ENCODE measurements around the gene CTIF.

CTIF gene

DNA sequence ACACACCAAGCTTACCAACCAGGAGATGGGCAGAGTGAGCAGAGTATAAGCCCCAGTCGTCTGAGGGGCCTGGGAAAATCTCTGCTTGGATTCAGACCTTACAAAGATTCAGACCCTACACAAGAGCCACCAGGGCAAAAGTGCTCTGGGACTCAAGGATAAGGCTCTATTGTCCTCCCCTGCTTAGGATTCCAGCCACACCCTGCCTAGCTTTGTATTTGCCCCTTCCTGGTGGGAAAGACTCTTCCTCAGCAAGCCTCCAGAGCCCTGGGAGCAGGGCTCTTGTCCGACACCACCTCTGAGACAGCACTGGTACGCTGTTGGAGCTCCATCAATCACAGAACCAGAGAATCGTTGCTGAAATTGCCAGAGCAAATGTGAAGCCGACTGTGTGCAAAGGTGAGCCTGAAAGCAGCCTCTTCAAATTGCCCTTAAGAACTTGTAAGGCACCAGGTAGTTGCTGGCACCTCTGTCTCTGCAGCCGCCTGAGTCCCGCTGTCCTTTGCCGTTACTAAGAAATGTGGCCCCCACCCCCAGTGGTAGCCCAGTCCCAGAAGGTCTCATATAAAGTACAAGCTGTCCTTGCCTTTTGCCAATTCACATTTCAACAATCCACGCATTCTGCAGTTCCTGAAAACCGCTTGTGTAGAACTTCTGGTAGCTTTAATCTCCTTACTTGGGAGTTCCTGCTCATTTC, 148.7 kb downstream of the CTIF start:
- DNase-seq (ENCODE audit: low spot score) = no peak
- TF ChIP-seq, protein P1, sequence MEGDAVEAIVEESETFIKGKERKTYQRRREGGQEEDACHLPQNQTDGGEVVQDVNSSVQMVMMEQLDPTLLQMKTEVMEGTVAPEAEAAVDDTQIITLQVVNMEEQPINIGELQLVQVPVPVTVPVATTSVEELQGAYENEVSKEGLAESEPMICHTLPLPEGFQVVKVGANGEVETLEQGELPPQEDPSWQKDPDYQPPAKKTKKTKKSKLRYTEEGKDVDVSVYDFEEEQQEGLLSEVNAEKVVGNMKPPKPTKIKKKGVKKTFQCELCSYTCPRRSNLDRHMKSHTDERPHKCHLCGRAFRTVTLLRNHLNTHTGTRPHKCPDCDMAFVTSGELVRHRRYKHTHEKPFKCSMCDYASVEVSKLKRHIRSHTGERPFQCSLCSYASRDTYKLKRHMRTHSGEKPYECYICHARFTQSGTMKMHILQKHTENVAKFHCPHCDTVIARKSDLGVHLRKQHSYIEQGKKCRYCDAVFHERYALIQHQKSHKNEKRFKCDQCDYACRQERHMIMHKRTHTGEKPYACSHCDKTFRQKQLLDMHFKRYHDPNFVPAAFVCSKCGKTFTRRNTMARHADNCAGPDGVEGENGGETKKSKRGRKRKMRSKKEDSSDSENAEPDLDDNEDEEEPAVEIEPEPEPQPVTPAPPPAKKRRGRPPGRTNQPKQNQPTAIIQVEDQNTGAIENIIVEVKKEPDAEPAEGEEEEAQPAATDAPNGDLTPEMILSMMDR (IDR thresholded peaks at IDR 0.05; ENCODE audit: extremely low read depth, missing control alignments) = no peak

DNA sequence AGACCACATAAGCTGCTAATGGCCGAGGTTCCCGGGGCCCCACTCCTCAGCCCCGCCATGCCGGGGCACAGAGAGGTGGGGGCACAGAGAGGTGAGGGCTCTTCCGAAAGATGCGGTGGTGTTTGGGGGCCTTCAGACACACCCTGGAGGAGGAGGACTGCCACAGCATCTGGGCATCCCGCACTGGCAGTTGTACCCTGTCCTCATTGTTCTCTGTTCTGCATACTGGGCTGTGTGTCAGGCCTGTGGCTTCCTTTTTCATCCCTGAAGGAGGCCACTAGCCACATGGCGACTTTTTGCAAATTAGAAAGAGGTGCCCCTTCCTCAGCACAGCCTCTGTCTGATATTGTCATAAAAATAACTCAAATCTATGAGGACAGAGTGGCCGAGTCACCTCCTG, 150.1 kb downstream of the CTIF start:
- TF ChIP-seq, protein P1 (IDR thresholded peaks at IDR 0.05; ENCODE audit: extremely low read depth, missing control alignments) = no peak

DNA sequence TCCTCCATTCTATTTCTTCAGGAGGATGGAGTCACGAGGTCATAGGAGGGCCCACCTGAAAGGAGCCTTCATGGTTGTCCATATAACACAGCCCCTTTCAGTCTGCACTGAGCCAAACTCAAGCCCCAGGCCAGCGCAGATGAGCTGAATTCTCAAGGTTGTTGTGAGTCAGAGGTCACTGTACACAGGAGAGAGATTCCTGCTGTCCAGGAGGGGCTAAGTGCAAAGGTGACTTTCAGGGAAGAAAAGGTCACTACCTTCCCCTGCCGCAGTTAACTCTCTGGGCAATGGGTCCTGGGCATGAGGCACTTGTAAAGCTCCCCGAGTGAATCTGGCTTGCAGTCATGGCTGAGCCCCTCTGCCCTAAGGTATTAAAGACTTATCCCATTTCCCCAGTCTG, 150.7 kb downstream of the CTIF start:
- TF ChIP-seq, protein P1 (IDR thresholded peaks at IDR 0.05; ENCODE audit: extremely low read depth, missing control alignments) = no peak
- DNase-seq (ENCODE audit: low spot score) = no peak

More for the DNA sequence above, 150.1 kb downstream of the CTIF start:
- DNase-seq (ENCODE audit: low spot score) = no peak

DNA sequence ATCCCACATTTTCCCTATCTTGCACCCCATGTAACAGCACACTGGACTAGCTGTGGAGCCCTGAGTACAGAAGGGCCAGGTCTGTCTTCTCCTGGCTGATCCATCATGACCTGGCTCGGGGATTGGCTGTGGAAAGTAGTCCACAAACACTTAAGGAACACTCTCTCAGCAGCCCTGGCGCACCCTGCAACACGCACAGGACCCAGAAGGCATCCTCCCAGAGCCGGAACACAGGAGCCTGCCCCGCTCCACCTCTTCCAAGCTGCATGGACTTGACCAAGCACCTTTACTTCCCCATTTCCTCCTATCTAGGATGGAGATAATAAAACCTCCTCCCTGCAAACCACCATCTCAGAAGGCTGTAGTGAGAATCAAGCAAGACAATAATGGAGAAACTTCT, 151.7 kb downstream of the CTIF start:
- DNase-seq (ENCODE audit: low spot score) = no peak
- TF ChIP-seq, protein P1 (IDR thresholded peaks at IDR 0.05; ENCODE audit: extremely low read depth, missing control alignments) = no peak

DNA sequence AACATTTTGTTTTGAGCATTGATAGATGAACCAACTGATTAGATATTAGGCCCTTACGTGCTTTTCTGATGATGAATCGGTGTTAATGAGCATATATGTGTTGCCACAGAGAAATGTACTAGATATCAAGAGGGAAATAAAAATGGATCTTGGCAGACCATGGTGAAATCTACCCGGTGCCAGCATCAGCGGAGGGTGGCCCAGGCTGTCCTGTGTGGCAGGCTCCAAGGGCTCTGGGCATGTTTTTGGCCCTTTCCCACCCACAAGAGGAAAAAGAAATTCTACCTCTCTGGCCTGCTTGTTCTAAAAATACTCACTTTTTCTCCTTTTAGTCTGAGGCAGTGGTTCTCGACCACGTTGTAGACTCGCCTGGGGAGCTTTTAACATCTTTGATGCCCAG, 154.2 kb downstream of the CTIF start:
- TF ChIP-seq, protein P1 (IDR thresholded peaks at IDR 0.05; ENCODE audit: extremely low read depth, missing control alignments) = no peak
- no peak for DNase-seq (ENCODE audit: low spot score)

DNA sequence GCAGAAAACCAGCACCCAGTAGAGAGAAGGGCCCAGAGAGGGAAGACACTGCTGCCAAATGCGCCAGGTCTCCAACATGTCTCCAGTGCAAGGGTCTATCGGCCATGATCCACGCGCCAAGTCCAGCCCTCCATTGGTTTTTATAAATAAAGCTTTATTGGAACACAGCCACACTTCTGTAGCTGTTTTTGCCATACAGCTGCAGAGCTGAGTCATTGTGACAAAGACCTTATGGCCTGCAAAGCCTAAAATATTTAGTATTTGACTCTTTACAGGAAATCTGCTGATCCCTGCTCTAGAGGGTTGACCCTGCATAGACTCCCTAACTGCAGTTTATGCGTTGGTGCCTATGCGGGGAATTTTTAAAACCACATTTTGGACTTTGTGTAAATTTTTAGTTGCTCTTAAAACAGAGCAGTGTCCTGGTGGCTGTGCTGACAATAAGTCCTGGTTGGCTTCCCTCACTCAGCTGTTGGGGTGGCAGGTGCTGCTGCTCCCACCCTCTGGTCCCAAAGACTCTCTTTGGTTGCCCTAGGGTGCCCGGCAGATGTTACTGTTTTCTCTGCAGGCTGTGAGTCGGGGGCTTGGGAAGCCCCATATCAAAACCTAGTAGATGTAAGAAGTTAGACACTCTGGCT, 154.9 kb downstream of the CTIF start:
- TF ChIP-seq, protein P1 (IDR thresholded peaks at IDR 0.05; ENCODE audit: extremely low read depth, missing control alignments) = no peak
- DNase-seq (ENCODE audit: low spot score) = no peak

DNA sequence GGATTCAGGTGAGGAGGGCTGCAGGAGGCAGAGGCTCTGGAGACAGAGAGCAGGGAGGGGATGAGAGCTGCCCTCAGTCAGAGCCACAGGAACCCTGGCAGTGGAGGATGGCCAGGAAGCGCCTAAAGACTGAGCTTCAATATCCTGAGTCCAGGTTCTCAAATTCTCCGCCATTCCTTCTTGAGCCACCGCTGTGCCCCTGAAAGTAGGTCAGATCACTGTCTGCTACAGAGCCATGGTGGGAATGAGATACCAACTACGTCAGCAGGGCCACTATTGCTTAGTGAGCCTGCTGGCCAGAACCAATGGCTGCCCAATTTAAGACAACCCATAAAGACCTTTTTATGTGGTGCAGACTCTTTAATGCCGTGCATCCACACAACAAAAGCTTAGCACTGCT, 155.5 kb downstream of the CTIF start:
- DNase-seq (ENCODE audit: low spot score) = no peak
- TF ChIP-seq, protein P1 (IDR thresholded peaks at IDR 0.05; ENCODE audit: extremely low read depth, missing control alignments) = no peak
